ENCODE measurements around the gene TKT.

TKT gene

DNA sequence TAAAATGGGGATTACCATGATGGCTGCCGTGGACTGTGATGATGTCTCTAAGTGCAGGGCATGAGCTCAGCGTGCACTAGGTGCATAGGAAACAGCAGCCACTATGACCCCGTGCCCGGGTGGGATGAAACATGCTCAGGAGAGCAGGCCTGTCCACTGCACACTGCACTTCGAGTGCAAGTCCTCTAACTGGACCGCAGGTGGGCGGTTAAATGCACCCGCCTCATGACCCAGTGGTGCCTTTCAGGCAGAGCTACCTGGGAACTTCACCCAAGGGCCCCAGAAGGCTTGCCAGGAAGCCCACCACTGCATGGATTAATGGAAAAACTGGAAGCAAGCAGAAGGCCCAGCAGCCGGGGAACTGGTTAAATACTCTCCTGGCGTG, 60.8 kb downstream of the TKT start:
- no peak for DNase-seq

DNA sequence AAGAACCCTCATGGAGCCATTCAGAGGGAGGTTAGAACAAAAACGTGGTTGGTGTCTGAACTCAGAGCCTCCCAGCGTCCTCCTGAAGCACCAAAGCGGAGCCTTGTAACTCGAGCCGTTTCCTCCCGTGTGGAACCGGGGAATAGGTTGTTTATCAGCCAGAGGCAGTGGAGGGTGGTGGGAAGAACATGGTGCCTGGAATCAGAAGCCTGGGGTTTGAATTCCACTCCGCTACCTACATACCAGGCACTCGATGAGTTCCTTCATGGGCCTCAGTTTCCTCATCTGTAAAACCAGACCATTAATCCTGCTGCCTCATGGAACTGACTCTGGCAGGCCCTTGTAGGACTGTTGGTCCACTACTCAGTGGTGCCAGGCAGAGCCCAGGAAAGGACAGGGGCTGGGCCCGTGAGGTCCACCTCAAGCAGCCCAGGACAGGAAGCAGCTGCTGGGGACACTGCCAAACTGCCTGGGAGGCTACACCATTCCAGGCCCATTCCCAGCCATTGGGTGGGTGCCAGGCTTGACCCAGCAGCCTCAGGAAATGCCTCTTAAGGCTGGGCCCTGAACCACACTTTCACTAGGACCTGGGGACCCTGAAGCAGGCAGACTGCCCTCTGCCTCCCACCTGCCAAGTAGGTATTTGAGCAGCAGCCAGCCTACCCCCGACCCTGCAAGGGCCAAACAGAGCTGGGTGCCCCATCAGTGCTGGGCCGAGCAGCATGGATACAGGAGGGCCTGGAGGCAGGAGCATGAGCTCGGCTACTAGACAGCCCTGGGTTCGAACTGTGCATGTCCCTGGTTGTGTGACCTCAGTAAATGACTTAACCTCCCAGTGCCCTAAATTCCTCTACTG, 61.4 kb downstream of the TKT start:
- no peak for DNase-seq

DNA sequence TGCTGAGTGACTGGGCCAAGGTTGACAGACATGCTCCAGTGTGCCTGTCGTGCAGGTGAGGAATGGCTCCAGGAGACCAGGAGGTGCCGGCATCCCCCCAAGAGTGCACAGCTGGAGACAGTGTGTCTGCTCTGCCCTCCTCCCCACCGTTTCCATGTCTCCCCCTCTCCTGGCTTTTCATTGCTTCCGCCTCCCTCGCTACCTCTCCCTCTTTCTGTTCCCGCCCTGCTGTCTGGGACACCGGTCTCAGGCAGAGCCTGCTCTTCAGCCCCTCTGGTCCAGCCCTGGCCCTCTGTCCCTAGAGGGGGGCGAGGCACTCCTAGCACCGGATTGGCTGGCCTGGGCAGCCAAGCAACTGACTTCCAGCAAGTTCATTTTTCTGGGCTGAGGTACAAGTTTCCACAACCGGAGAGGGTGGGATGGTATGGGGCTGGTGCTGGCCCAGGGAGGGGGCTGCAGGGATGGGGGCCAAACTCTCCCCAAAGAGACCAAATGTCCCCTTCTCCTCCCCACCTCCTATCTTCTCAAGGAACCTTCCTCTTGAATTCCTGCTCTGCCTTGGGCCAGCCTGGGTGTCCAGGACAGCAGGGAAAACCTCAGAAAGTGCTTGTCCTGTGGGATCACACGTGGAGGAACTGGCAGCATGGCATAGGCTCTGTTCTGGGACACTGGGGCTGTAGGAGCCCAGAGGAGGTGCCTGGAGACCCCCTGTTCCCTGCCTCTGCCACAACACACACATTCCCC, 62.2 kb downstream of the TKT start:
- no peak for DNase-seq

DNA sequence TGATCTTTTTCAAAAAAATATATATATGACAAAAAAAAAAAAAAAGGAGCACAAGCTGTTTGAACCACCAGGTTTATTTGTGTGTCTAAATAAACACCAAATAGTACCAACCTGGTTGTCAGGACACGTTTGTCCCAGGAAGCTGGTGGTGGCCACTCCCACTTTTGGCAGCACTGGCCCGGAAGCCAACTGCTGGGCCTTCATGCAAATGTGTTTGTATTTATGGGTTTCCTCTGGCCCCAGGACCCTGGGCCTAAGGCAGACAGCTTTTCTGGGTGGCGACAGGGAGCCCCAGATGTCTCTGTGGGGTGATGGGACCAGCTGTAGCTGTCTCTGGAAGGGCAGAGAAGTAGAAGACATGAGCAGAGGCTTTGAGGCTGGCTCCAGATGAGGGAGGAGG, 63.2 kb downstream of the TKT start:
- DNase-seq = no peak

DNA sequence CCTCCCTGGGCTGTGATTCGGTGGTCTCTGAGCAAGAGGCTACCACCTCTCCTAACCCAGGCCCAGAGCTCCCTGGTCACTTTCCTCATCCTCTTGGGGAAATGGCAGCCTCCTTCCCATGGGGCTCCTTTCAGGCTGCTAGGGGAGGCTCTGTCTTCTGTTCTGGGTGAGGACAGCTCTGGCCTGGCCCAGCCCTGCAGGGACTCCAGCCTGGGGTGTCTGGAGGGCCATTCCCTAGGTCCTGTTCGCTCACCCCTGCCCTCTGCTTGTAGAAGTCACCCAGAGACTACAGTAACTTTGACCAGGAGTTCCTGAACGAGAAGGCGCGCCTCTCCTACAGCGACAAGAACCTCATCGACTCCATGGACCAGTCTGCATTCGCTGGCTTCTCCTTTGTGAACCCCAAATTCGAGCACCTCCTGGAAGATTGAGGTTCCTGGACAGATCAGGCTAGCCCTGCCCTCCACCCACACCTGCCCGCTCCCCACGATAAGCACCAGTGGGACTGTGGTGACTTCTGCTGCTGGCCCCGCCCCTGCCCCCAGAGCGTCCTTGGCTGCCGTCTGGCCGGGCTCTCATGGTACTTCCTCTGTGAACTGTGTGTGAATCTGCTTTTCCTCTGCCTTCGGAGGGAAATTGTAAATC, 63.9 kb downstream of the TKT start:
- DNase-seq = no peak

DNA sequence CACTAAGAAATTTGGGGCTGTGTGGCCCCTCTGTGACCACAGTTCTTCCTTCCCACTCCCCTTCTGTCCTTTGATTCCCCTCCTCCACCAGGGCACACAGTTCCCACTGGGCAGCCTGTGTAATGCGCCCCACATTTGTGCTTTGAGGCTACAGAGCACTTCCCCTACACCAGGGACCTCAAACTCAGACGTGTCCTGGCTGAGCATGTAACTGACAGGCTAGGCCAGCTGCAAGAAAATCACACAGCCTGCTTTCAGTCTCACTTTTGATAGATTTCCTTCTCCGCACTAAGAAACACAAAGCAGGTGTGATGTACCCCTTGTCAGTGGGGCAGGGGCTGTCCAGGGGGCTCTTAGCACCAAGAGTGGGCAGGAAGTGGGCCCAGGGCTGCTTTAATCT, 65.2 kb downstream of the TKT start:
- DNase-seq = no peak

DNA sequence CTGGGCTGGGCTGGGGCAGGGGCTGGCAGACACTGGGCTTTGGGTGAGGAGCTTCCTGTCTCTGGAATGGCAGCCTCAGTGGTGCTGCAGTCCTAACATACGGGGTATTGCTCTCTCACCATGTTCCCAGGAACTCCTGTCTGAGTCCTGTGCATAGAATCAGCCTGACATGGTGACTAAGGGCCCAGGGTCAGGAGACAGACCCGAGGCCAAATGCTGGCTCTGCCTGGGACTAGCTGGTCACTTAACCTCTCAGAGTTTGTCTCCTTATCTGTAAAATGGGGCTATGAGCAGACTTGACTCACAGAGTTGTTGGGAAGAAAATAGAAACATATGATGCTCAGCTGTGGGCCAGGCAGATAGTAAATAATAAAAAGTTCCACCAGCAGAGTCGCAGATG, 66.5 kb downstream of the TKT start:
- no peak for DNase-seq

DNA sequence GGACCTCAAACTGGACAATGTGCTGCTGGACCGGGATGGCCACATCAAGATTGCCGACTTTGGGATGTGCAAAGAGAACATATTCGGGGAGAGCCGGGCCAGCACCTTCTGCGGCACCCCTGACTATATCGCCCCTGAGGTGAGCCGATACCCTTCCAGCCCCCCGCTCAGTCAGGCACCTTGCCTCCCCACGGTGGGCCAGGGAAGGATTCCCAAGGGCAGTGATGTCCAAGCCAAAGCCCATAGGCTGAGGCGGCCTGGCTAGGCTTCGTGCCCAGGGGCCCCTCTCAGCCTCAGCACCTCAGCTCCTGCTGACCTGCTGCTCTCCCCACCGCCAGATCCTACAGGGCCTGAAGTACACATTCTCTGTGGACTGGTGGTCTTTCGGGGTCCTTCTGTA, 67.1 kb downstream of the TKT start:
- no peak for DNase-seq

DNA sequence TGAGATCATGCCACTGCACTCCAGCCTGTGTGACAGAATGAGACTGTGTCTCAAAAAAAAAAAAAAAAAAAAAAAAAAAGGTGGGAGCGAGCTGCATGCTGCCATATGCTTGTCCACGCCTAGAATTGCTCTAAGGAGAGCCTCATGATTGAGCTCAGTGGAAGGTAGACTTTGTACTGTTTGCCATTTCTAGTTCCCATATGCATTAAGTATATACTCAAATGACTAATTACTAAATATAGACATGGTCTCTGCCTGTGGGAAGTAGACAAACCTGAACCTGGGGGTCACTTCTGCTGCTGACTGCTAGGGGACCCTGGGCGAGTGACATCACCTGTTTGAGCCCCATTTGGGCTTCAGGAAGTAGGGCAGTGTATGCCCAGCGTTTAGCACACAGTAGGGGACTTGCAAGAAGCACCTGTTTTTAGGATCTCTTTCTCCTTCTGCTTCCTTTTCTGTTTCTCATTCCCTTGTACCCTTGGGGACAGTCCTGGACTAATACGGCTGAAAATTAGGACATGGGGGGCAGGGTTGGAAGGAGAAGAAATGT, 67.6 kb downstream of the TKT start:
- DNase-seq = no peak

DNA sequence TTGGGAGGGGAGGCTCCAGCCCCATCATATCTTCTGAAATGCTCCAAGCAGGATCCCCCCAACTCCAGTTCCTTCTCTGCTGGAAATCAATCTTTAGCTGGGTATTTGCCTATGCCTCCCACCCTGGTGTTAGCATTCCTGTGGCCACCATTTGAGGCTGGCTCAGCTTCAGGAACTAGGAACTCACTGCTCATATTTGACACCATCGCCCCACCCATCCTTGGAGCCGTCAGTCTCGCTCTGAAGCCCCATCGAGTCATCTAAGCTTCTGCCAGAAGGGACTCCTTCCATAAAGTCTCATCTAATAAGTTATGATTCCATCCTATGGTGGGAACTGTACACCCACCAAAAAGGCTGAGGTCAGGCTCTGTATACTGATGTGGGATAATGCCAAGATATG, 68.4 kb downstream of the TKT start:
- no peak for DNase-seq

DNA sequence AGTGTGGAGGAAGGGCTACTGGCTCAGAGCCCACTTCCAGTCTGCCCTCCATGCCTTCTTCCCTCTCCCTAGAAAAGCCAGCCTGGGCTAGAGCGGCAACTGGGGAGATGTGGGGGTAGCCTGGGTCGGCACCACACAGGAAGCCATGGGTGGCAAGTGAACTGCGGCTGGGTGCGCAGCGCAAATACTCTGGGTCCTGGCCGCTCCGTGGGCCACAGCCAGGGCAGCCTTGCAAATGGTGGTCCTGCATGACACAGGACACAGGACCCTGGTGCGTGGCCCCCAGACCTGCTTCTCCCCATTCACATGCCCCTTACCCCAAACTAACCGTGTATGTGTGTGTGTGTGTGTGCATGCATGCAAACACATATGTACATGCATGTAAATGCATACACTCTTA, 69.1 kb downstream of the TKT start:
- DNase-seq = no peak

DNA sequence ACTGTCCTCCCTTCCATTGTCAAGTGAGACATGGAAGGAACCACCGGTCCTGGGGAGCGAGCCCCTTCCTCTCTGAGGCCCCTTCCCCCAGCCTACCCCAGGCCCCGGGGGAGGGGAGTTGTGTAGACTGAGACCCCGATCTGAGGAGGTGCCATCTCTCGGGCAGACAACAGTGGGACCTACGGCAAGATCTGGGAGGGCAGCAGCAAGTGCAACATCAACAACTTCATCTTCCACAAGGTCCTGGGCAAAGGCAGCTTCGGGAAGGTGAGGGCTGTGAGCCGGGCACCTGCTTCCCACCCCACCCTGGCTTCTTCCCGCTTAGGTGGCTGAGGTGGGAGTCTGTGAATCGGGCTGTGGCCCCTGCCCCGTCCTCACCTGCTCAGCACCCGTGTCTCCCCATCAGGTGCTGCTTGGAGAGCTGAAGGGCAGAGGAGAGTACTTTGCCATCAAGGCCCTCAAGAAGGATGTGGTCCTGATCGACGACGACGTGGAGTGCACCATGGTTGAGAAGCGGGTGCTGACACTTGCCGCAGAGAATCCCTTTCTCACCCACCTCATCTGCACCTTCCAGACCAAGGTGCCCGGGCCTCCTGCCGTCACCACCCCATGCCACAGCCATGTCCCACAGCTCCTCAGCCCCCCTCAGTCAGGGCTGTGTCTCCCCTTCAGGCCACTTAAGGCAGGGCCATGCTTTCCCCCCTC, 69.9 kb downstream of the TKT start:
- DNase-seq = no peak

DNA sequence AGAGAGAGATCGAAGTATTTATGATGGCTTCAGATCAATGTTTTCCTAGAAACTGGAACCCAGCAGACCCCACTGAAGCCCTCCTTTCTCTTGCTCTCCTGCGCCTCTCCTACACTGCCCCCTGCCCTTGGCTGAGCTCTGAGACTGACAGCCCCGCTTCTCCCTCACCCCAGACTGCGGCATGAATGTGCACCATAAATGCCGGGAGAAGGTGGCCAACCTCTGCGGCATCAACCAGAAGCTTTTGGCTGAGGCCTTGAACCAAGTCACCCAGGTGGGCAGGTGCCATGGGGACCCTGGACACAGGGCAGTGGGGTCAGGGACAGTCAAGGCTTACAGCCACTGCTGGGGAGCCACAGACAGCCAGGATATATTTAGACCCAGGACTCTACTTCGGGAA, 71.1 kb downstream of the TKT start:
- DNase-seq = no peak

DNA sequence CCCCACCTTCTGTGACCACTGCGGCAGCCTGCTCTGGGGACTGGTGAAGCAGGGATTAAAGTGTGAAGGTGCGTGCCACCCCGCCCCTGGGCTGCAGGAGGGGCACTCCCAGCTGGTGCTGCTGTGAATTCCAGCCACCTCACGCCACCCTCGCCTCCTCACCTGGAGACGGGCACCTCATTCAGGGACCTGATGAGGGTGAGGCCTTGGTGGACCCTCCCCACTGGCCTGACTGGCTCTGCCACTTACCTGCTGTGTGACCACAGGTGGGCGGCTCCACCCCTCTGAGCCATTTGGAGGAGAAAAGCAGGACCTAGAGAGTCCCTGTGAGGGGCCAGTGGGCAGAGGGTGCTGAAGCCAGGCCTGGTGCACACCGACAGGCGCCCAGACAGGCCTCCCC, 72.3 kb downstream of the TKT start:
- no peak for DNase-seq

DNA sequence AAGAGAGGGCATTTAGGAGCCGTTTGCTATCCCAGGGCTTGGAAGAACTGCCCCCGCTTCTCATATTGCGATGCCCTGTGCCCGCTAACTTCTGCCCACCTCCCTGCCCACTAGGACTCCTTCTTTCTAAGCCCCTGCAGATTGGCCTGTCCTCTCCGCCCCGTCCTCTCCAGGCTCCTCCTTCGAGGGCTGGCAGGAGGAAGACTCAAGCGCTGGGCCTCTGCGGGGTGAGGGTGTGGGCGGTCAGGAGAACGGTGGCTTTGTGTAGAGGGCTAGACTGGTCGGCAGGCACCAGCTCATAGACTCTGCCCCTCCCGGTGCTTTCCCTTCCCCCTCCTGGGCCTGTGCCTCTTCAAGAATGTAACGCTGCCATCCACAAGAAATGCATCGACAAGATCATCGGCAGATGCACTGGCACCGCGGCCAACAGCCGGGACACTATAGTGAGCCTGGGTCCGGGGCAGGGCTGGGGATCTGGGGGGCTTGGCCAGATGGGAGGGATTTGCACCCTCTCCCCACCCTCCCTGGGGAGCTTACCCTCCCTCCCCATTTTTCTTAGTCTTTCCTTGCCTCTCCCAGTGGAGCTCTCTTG, 73.0 kb downstream of the TKT start:
- DNase-seq = no peak

DNA sequence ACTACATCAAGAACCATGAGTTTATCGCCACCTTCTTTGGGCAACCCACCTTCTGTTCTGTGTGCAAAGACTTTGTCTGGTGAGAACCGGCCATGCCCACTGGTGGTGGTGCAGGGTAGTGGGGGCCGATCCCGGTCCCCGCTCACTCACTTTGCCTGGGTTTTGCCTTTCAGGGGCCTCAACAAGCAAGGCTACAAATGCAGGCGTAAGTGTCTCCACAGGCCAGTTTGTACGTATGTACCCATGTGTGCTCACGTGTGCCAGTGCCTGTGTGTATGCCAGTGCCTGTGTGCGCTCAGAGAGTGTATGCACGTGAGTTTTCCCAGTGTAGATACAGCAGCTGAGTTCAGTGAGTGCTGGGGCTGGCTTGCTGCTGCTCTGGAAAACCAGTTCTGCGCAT, 74.3 kb downstream of the TKT start:
- DNase-seq = no peak

DNA sequence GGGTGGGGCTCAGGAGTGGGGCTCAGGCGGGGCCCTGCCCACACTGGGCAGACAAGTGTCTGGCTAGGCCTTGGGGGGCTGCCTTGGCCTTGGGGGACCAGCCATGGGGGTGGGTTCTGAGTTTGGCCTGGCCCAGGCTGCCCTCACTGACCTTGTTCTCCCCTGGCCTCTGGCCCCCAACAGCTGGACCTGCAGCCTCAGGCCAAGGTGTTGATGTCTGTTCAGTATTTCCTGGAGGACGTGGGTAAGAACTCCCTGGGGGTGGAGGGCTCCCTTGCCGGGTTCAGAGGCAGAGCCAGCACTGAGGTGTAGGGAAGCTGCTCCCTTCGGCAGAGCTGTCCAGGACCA, 74.8 kb downstream of the TKT start:
- DNase-seq = no peak

DNA sequence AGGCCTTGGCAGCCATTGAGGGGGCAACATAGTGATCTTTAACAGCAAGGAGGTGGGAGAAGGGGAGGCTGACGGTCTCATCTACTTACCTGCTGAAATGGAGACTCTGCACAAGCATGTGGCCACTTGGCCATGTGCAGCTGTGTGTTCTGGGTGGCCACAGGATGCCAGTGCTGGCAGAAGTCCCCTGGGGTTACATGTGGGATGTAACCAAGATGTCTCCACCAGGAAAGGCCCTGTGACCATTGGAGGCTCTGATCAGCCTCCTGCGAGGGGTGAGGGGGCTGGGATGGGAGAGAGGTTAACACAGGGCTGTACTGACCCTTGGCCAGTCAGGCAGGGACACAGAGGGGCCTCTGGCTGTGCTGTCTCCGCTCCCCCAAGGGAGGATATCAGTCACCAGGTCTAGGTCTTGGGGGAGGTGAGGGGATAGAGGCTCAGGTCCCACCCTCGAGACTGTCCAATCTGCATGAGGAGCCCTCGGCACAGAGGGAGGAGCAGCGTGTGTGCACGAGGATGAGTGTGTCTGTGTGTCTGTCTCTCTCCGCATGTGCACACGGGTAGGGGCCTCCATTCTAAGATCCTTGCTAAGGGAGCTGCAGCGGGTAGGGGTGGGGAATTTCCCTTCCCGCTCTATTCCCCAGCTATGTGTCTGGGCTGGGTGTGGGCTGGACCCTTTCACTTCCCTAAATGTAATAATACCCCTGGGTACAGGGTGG, 75.4 kb downstream of the TKT start:
- no peak for DNase-seq

DNA sequence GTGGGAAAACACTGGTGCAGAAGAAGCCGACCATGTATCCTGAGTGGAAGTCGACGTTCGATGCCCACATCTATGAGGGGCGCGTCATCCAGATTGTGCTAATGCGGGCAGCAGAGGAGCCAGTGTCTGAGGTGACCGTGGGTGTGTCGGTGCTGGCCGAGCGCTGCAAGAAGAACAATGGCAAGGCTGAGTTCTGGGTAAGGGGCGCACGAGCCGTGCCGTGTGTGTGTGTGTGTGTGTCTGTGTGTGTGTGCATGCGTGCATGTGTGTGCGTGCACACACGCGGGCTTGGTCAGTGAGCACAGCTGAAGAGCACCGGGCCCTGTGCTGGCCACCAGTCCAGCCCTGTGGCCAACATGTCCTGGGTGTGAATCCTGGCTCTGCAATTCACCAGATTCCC, 76.2 kb downstream of the TKT start:
- DNase-seq = no peak

DNA sequence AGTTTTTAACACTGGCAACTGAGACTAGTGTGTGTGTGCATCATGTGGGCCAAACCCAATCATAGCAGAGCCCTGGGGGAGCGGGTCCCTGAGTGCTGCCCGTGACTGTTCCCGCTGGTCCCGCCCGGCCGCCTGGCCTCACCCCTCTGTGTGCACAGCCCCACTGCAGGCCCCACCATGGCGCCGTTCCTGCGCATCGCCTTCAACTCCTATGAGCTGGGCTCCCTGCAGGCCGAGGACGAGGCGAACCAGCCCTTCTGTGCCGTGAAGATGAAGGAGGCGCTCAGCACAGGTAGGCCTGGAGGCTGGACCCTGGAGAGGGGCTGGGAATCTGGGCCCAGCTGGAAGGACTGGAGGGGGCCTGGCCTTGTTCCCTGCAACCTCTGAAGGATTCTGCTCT, 77.6 kb downstream of the TKT start:
- DNase-seq = no peak

DNA sequence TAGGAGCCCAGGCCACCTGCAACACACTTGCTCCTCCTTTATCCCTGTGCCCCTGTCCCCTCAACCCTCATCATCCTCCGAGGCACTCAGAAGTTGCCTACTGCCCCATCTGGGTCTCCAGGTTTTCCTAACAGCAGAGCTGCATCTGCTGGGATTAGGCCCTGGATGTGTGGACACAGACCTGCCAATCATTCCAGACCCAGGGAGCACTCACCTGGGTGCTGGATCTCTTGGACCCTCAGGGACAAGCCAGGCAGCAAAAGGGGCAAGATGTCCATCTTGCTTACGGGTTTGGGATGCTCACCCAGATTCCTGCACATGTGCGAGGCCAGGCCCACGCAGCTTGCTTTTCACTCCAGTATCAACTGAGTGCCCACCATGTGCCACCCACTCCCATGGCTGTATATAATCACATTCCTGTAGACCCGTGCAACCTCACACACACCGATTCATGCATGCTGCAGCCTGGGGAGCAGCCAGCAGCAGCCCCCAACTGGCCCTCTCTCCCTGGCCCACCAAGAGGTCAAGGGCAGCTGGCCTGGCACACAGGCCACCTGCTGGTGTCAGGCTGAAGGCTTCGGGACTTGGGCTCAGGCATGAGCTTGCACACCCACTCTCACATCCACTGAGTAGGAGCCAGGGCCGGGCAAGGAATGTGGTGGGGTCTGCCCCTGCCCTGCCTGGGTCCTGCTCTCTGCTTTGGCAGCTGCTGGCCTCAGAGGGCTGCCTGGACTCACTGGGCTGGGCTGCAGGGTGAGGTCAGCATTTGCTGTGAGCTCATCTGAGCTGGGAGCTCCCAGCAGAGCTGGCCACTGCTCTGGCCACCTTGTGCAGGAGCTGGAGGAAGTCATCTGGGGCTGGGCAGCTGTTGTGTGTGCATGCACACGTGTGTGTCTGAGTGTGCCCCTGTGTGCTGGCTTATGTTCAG, 79.9 kb downstream of the TKT start:
- no peak for DNase-seq
